Choroid plexus epithelial cell (primary cell): ENCODE data around the gene UBE2N.

ENCODE experiments used
- DNase-seq: peaks from one replicate; pipeline ENCODE4 v3.0.0-alpha.2; 2010; ENCODE audit warnings: low read depth
- H3K4me3 ChIP-seq: 2 replicates; pipeline ENCODE4 v1.5.1; 2011; ENCODE audit warnings: low read depth, mild to moderate bottlenecking, control low read depth, low read length, moderate library complexity
- TF ChIP-seq, protein P1 (sequence below): conservative IDR thresholded peaks from 2 replicates; pipeline ENCODE4 v1.5.1; 2011; ENCODE audit warnings: low read depth, mild to moderate bottlenecking, control low read depth, inconsistent platforms, low read length, moderate library complexity

The UBE2N gene

DNA sequence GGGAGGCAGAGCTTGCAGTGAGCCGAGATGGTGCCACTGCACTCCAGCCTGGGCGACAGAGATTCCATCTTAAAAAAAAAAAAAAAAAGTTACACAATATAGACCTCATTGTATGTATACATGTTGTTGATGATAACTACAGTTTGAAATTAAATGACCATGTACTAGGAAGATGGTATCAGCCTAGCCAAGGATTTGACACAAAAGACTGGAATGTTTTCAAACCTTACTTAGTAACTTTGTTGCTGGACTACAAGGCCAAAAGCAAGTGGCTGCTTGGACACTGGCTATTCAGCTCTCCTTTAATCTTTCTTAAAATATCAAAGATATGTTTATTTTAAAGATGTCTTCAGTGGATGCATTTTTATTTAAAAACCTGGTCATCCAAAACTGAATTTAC is 82.9 kb downstream of the UBE2N start:
- DNase-seq = no peak
- TF ChIP-seq, protein P1, sequence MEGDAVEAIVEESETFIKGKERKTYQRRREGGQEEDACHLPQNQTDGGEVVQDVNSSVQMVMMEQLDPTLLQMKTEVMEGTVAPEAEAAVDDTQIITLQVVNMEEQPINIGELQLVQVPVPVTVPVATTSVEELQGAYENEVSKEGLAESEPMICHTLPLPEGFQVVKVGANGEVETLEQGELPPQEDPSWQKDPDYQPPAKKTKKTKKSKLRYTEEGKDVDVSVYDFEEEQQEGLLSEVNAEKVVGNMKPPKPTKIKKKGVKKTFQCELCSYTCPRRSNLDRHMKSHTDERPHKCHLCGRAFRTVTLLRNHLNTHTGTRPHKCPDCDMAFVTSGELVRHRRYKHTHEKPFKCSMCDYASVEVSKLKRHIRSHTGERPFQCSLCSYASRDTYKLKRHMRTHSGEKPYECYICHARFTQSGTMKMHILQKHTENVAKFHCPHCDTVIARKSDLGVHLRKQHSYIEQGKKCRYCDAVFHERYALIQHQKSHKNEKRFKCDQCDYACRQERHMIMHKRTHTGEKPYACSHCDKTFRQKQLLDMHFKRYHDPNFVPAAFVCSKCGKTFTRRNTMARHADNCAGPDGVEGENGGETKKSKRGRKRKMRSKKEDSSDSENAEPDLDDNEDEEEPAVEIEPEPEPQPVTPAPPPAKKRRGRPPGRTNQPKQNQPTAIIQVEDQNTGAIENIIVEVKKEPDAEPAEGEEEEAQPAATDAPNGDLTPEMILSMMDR = no peak
- no peak overlapping the region for H3K4me3 ChIP-seq

DNA sequence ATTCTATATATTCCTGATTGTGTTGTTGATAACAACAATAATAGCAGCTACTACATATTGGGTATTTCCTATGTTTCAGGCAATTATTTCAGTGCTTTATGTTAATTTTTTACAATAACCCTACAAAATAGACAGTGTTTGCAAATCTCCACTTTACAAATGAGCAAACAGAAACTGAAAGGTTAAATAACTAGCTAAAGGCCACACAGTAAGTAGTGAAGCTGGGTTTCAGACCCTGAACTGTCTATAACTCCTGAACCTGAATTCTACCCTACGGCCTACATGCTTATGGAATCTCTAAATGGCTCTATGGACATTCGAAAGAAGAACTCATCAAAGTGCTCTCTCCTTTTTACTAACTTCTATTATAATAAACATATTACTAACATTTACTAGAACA is 83.7 kb downstream of the UBE2N start:
- no peak for DNase-seq
- H3K4me3 ChIP-seq = no peak overlapping the region
- TF ChIP-seq, protein P1 = no peak

DNA sequence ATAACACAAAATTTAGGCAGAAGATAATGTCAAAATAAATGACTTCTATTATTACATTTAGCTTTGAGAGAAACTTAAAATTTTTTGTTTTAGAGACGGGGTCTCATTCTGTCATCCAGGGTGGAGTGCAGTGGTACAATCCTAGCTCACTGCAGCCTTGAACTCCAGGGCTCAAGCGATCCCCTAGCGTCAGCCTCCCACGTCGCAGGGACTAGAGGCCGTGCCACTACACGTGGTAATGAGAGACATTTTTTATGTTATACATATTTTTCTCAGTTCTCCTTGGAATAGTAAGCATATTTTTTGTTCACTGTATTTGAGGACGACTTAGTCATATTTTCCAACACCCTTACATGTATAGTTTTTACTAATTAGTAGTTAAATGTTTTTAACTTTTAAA is 85.5 kb downstream of the UBE2N start:
- TF ChIP-seq, protein P1 = no peak
- DNase-seq = no peak
- H3K4me3 ChIP-seq = no peak overlapping the region
